ENCODE data around the gene PRKRIP1.
"Not testable (repeated sequence)": the region's sequence is repeated elsewhere in the genome, so short reads cannot be mapped to it uniquely, and the experiment has no call there.

PRKRIP1 gene

GRCh38 chr7:102460467-102460866 is 64.3 kb downstream of the PRKRIP1 start:
- no peak for DNase-seq

- DNase-seq = no peak
These were observed 67.8 kb downstream of the PRKRIP1 start for GRCh38 chr7:102463841-102464576.

GRCh38 chr7:102464577-102465280 is 68.6 kb downstream of the PRKRIP1 start, which contains the start of the genes ALKBH4 and LRWD1:
ALKBH4 (minus strand) TSS chr7:102464863; CDS start chr7:102464836, 27 bp downstream.
LRWD1 (plus strand) TSS chr7:102464984; CDS start chr7:102465081, 97 bp downstream.
- peak; percentile 78 for DNase-seq

GRCh38 chr7:102466097-102466496 is 69.9 kb downstream of the PRKRIP1 start:
- no peak for DNase-seq

GRCh38 chr7:102467581-102468477 is 71.7 kb downstream of the PRKRIP1 start:
- no peak for DNase-seq

- DNase-seq = no peak
These were observed 72.6 kb downstream of the PRKRIP1 start for GRCh38 chr7:102468478-102469350.

- DNase-seq = no peak
These were observed 73.3 kb downstream of the PRKRIP1 start for GRCh38 chr7:102469351-102469971.

GRCh38 chr7:102469972-102470825 is 74.0 kb downstream of the PRKRIP1 start:
- DNase-seq = no peak

GRCh38 chr7:102471791-102472125 is 75.6 kb downstream of the PRKRIP1 start:
- DNase-seq = no peak

GRCh38 chr7:102472126-102473041 is 76.2 kb downstream of the PRKRIP1 start:
- DNase-seq = no peak

- no peak for DNase-seq
These were observed 77.3 kb downstream of the PRKRIP1 start for GRCh38 chr7:102473271-102473991.

GRCh38 chr7:102474116-102474515 is 78.0 kb downstream of the PRKRIP1 start:
- DNase-seq = not testable (repeated sequence)

GRCh38 chr7:102474736-102475435 is 78.7 kb downstream of the PRKRIP1 start:
- DNase-seq = not testable (repeated sequence)

Data from GOT3 (cell line).